Activated CD4-positive, alpha-beta memory T cell treated with anti-CD3 and anti-CD28 coated beads, Interleukin-2, amount 10 ng/mL, durations not matched to agents 7 days and 5 days (primary cell): Measurements from ENCODE around the gene RANGAP1. TPM values are rescaled to one million over a fixed set of nuclear protein-coding genes. Genes with fewer than 3 reads are reported as not detected.

Experiments used
- CTCF ChIA-PET: fragments of 350-600 bp; sonication (Branson Sonifier 250); formaldehyde crosslinking; loops from one replicate; lab custom pipeline; 2021; ENCODE audit warnings: antibody characterized with exemption, inconsistent platforms; lab: Charles Lee
- POLR2A ChIA-PET: fragments of 350-600 bp; sonication (Branson Sonifier 250); formaldehyde crosslinking; loops from one replicate; lab custom pipeline; 2021; ENCODE audit warnings: antibody characterized with exemption; lab: Charles Lee
- DNase-seq: peaks from one replicate; pipeline ENCODE4 v3.0.0-alpha.2; 2020
- H3K27ac Mint-ChIP-seq: one replicate; pipeline ENCODE4 v1.8.0; 2021; ENCODE audit warnings: mild to moderate bottlenecking, mixed read lengths
- H3K27me3 Mint-ChIP-seq: one replicate; pipeline ENCODE4 v1.8.0; 2021; ENCODE audit warnings: mixed read lengths
- H3K36me3 Mint-ChIP-seq: one replicate; pipeline ENCODE4 v1.8.0; 2021; ENCODE audit warnings: low read depth, mixed read lengths
- H3K4me1 Mint-ChIP-seq: one replicate; pipeline ENCODE4 v1.8.0; 2021; ENCODE audit warnings: mixed read lengths
- H3K4me3 Mint-ChIP-seq: one replicate; pipeline ENCODE4 v1.8.0; 2021; ENCODE audit warnings: mild to moderate bottlenecking, mixed read lengths
- H3K9me3 Mint-ChIP-seq: one replicate; pipeline ENCODE4 v1.8.0; 2021; ENCODE audit warnings: mixed read lengths
- total RNA-seq, 2 experiments: library from RNA; stranded (reverse); gene quantifications; one replicate each; pipeline ENCODE4 v1.2.3, GENCODE V29; 2021

Gene RANGAP1
- total RNA-seq, 2 experiments from 2014 or later = 98.7 to 99.7 TPM

DNA sequence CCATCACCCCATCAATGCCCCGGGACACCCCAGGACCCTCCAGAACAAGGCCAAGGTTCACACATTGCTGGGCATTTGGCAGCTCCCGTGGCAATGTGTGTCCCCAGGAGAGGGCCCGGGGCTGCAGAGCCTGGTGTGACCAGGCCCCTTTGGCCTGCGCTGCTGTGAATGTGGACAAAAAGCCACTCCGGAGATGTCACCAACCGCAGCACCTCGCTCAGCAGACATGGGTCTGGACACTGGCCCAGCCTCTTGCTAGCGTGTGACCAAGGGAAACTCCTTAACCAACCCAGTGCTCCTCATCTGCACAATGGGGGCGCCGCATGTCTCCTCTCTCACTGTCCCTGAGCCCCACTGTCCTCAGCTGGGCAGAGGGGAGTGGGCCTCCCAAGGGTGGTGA, 37.2 kb downstream of the RANGAP1 start:
- ChIA-PET POLR2A (no interaction called here), CTCF (no interaction called here)
- DNase-seq = no peak
- H3K27me3 Mint-ChIP-seq = no peaks in the 10 kb centered on the region
- H3K4me3 Mint-ChIP-seq = no peak overlapping the region
- H3K27ac Mint-ChIP-seq = no peak overlapping the region
- no peaks in the 10 kb centered on the region for H3K4me1 Mint-ChIP-seq
- H3K36me3 Mint-ChIP-seq = peaks cover 56% of the 10 kb centered on the region
- no peaks in the 10 kb centered on the region for H3K9me3 Mint-ChIP-seq

DNA sequence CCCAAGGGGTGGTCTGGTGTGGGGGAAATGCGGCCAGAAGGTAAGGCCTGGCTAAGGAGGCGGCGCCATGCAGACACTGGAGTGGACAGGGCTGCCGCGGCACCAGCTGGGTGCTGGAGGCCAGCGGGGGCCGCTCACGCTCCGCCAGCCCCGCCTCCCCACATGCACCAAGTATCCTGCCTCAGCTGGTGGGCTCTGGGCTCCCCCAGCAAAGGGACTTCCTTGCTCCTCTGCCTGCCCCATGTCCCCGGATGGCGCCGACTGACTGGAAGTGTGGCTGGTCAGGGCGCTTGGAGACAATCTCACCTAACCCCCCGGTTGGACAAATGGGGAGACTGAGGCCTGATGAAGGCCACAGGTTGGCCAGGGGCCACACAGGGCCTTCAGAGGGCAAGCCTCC, 37.7 kb downstream of the RANGAP1 start:
- H3K27ac Mint-ChIP-seq = no peak overlapping the region
- H3K4me1 Mint-ChIP-seq = no peaks in the 10 kb centered on the region
- DNase-seq = no peak
- H3K4me3 Mint-ChIP-seq = no peak overlapping the region
- peaks cover 54% of the 10 kb centered on the region for H3K36me3 Mint-ChIP-seq
- no peaks in the 10 kb centered on the region for H3K9me3 Mint-ChIP-seq
- CTCF ChIA-PET = no interaction called here
- POLR2A ChIA-PET = no interaction called here
- no peaks in the 10 kb centered on the region for H3K27me3 Mint-ChIP-seq

DNA sequence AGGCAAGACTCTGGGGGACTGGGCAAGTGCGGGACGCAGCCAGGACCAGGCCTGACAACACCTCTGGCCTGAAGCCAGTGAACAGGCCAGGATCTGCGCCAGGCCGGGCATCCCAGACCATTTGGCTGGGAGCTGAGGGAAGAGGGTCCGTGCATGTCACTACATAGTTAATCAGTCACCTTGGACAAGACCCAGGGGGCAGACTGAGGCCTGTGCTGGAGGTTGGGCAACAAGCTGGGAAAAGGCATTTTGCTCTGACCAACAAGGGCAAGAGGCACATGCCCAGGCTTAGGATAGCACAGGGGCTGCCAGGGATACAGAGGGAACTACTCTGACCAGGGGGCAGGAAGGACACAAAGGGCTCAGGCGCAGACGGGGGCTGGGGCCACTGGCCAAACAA, 38.3 kb downstream of the RANGAP1 start:
- no peaks in the 10 kb centered on the region for H3K9me3 Mint-ChIP-seq
- H3K27me3 Mint-ChIP-seq = no peaks in the 10 kb centered on the region
- H3K27ac Mint-ChIP-seq = no peak overlapping the region
- POLR2A ChIA-PET = no interaction called here
- DNase-seq = no peak
- no peak overlapping the region for H3K4me3 Mint-ChIP-seq
- CTCF ChIA-PET = no interaction called here
- peaks cover 48% of the 10 kb centered on the region for H3K36me3 Mint-ChIP-seq
- H3K4me1 Mint-ChIP-seq = no peaks in the 10 kb centered on the region

DNA sequence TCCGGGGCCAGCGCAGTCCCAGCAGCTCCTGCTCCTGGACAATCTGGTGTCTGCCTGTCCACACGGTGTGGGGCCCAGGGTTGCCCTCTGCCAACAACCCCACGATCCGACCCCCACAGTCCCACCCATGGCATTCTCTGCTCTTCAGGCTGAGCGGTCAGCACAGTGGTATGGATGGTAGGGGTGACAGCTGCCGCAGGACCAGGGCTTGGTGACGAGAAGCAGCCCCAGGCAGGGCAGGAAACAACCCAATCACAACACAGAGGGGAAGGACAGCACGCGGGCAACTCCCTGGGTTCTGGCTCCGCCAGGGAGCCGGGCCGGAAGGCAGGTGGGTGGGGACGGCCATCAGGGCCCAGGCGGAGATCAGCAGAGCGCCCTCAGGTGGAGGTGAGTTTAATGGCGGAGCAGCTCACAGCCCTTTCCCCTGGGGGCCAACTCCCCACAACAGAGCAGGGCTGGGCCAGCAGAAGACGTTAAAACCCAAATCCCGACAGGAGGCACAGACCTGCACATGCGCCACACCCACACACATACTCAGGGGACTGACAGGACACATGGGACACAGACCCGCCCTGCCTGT, 40.0 kb downstream of the RANGAP1 start:
- Mint-ChIP-seq H3K27me3 (no peaks in the 10 kb centered on the region), H3K36me3 (peaks cover 34% of the 10 kb centered on the region), H3K4me3 (no peak overlapping the region), H3K9me3 (no peaks in the 10 kb centered on the region), H3K4me1 (no peaks in the 10 kb centered on the region), H3K27ac (no peak overlapping the region)
- no peak for DNase-seq
- ChIA-PET POLR2A (interaction anchor here (0.6 to 1.4 kb wide), 2 partner anchors 8 to 57 kb away, joined by 3 read pairs; no protein-coding TSS in a partner anchor), CTCF (no interaction called here)

DNA sequence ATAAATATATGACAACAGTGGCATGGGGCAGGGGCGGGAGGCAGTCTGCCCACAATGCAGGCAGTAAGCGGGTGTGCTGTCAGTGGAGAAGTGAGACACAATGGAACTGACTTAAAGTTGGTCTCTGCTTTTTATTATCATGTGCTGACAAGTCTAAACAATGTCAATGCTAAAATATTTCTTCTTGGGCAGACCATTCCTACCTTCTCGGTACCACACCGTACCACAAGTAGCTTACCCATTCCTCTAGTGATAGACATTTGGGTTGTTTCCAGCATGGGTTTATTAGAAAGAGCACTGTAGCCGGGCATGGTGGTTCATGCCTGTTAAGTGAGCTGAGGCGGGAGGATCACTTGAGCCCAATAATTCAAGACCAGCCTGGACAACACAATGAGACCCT, 42.6 kb downstream of the RANGAP1 start:
- POLR2A ChIA-PET = no interaction called here
- Mint-ChIP-seq H3K9me3 (no peaks in the 10 kb centered on the region), H3K27ac (no peak overlapping the region), H3K27me3 (peaks cover 4% of the 10 kb centered on the region), H3K4me1 (peaks cover 2% of the 10 kb centered on the region), H3K4me3 (no peak overlapping the region), H3K36me3 (peaks cover 18% of the 10 kb centered on the region)
- DNase-seq = no peak
- CTCF ChIA-PET = no interaction called here

DNA sequence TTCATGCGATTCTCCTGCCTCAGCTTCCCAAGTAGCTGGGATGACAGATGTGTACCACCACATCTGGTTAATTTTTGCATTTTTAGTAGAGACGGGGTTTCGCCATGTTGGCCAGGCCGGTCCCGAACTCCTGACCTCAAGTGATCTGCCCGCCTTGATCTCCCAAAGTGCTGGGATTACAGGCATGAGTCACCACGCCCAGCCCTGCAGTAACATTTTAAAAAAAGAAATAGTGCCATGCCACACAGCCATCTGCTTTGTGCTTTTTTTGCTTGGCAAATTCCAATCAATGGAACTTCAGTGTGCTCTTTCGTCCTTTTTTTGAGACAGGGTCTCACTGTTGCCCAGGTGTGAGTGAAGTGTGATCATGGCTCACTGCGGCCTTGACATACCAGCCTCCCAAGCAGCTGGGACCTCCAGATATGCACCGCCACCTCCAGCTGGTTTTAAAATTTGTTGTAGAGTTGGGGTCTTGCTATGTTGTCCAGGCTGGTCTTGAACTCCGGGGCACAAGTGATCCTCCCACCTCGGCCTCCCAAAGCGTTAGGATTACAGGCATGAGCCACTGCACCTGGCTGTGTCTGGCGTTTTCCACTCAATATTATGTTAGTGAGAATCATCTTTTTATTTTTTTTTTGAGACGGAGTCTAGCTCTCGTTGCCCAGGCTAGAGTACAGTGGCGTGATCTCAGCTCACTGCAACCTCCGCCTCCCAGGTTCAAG, 43.4 kb downstream of the RANGAP1 start:
- CTCF ChIA-PET = no interaction called here
- POLR2A ChIA-PET = interaction anchor here (1.0 kb wide), 1 partner anchor 221 kb away, joined by 3 read pairs; no protein-coding TSS in a partner anchor
- Mint-ChIP-seq H3K27me3 (peaks cover 4% of the 10 kb centered on the region), H3K9me3 (no peaks in the 10 kb centered on the region), H3K4me1 (peaks cover 2% of the 10 kb centered on the region), H3K36me3 (peaks cover 15% of the 10 kb centered on the region), H3K4me3 (no peak overlapping the region), H3K27ac (no peak overlapping the region)
- DNase-seq = no peak

DNA sequence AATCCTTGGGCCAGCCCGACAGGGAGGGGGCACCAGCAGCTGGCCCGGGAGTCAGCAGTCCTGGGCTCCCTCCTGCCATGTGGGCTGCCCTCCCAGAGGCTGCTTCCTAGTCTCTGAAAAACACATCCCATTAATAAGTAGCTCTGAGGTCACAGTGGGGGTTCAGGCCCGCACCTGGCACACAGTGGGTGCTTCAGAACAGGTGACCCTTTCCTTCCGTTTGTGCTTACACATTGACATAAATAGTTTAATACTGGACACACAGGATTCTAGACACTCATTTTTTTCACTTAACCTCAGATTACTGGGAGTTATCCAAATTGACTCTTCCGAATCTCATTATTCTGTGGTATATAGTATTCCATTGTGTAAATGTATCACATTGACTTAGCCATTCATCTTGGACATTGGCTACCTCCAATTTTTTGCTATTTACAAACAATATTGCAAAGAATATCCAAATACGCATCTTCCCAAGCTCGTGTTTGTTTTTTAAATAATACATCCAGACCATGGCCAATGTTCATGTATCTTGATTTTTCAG, 44.8 kb downstream of the RANGAP1 start:
- DNase-seq = no peak
- peaks cover 7% of the 10 kb centered on the region for H3K36me3 Mint-ChIP-seq
- H3K4me1 Mint-ChIP-seq = peaks cover 7% of the 10 kb centered on the region
- H3K4me3 Mint-ChIP-seq = no peak overlapping the region
- peaks cover 4% of the 10 kb centered on the region for H3K27me3 Mint-ChIP-seq
- no peak overlapping the region for H3K27ac Mint-ChIP-seq
- ChIA-PET POLR2A (interaction anchor here (0.5 to 0.9 kb wide), 3 partner anchors 12 to 301 kb away, joined by 3 read pairs; no protein-coding TSS in a partner anchor), CTCF (no interaction called here)
- no peaks in the 10 kb centered on the region for H3K9me3 Mint-ChIP-seq

DNA sequence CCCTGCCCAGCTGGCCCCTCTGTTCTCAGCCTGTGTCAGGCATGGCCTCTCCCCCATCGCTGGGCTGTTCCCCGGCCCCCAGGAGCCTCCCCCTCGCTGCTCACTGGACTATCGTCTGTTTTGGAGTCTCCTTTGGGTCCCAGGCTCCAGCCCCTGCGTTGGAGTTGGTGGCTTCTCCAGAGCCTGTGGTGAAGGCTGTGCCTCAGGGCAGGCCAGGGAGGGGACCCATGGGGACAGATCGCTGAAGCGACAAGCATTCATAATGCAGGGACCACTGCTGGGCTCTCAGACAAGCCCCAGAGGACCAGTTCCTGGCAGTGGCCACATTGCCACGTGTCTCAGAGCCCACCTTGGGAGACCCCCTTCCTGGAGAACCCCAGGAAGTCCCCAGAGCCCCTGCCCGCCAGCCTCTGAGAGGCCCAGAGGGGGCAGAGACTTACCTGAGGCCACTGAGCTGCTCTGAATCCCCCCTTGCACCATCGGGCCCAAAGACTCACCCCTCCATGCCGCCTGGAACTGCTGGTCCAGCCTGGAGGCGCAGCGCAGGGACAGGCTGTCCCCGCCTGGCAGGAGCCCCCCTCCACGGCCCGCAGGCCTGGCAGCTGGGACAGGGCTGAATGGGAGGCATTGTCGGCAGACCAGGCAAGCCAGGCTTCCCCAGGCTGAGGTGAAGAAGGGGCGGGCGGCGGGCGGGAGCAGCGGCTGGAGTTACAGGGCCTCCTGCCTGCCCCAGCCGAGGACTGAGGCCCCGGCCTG, 45.4 kb downstream of the RANGAP1 start, which contains the start of gene CHADL:
TSS of gene CHADL (minus strand) at position 555 of the 756 bp plus-strand sequence. CDS start at position 505, 50 bp downstream.
- ChIA-PET CTCF (no interaction called here), POLR2A (interaction anchor here (0.7 to 0.9 kb wide), 2 partner anchors 12 to 41 kb away, joined by 3 read pairs; no protein-coding TSS in a partner anchor)
- no peak for DNase-seq
- Mint-ChIP-seq H3K27ac (no peak within 1 kb of the TSS), H3K4me3 (no peak within 1 kb of the TSS), H3K36me3 (peaks cover 7% of the 10 kb centered on the region), H3K27me3 (peaks cover 4% of the 10 kb centered on the region), H3K9me3 (no peaks in the 10 kb centered on the region), H3K4me1 (peaks cover 7% of the 10 kb centered on the region)

DNA sequence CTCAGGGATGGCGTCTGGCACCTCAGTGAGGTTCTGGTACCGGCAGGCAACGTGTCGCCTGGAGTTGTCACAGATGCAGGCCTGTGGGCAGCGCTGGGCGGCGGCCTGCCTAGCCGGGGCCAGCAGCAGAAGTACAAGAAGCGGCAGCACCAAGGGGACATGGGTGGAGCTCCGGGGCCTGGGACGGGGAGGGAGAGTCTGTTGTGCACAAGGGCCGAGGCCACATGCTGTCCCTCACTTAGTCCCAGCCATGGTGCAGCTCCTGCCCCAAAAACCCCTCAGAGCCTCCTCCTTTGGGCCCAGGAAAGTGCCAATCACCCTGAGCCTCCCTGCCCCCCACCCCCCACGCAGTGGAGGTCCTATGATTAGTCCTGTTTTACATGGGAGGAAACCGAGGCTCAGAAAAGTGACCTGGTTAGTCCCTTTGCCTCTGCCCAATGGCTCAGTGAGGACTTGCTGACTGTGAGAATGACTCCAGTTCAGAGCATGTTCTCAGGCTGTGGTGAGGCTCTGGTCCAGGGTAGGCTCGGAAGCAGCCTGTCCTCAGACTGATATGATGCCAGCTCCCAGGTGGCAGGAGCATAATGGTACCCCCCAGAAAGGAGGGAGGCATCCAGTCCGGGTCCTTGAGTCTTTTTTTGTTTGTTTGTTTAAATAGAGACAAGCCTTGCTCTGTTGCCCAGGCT, 46.4 kb downstream of the RANGAP1 start:
- H3K36me3 Mint-ChIP-seq = peaks cover under 1% of the 10 kb centered on the region
- peaks cover 4% of the 10 kb centered on the region for H3K27me3 Mint-ChIP-seq
- H3K4me3 Mint-ChIP-seq = no peak overlapping the region
- CTCF ChIA-PET = interaction anchor here (4.6 kb wide), 1 partner anchor 317 kb away, joined by 142 read pairs; no protein-coding TSS in a partner anchor
- H3K4me1 Mint-ChIP-seq = peaks cover 7% of the 10 kb centered on the region
- H3K27ac Mint-ChIP-seq = no peak overlapping the region
- H3K9me3 Mint-ChIP-seq = no peaks in the 10 kb centered on the region
- no peak for DNase-seq
- POLR2A ChIA-PET = interaction anchor here (3.2 kb wide), 1 partner anchor 21 kb away, joined by 18 read pairs; no protein-coding TSS in a partner anchor

DNA sequence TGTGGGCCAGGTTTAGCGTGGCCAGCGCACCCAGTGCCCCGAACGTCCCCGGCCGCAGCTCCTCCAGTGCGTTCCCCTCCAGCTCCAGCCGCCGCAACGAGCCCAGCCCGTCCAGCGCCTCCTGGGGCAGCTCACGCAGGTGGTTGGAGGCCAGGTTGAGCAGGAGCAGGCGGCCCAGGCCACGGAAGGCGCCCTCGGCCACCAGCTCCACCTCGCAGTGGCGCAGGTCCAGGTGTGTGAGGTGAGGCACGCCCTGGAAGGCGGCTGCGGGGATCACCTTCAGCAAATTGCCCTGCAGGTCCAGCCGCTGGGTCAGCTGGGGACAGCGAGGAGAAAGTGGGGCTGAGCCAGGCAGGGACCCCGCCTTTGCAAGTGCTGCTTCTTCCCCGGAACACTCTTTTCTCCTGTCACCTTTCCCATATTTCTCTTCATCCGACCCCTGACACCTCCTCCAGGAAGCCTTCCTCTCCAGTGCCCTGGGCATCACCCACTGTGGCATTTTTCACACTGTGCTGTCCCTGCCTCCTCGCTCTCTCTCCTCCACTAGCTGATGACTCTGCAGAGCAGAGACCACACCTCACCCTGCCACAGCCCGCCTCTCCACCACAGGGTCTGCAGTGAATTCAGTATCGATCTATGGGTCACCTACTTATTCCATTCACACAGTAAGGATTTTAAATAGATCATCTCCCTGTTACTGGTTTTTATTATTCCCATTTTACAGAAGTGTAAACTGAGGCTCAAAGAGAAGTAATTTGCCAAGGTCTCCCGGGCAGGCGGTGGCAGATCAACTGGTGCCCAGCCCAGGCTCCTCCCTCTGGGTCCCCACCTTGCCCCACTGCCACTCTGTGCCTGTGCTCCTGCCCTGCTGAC, 47.2 kb downstream of the RANGAP1 start:
- Mint-ChIP-seq H3K4me3 (peak overlapping the region; percentile 65), H3K36me3 (no peaks in the 10 kb centered on the region), H3K27ac (peak overlapping the region; percentile 4), H3K9me3 (no peaks in the 10 kb centered on the region), H3K27me3 (peaks cover 4% of the 10 kb centered on the region), H3K4me1 (peaks cover 7% of the 10 kb centered on the region)
- ChIA-PET POLR2A (interaction anchor here (1.3 to 3.2 kb wide), 5 partner anchors 7 to 63 kb away, joined by 3 to 18 read pairs (median 12); partner anchors contain the start of genes RANGAP1 and ZC3H7B), CTCF (interaction anchor here (1.0 to 4.6 kb wide), 15 partner anchors 22 to 556 kb away, joined by 3 to 142 read pairs (median 4); partner anchors contain the start of genes L3MBTL2 and RANGAP1)
- no peak for DNase-seq
